ENCODE results near the gene TRPM3. TPM values are rescaled to one million over a fixed set of nuclear protein-coding genes. Genes with fewer than 3 reads are reported as not detected.
A peak's percentile ranks its signal among the peaks of the same experiment; 100 is the strongest.

Gene TRPM3
- total and polyA plus RNA-seq, 2 experiments from 2014 or later = 0.24 TPM; not detected in 1

DNA sequence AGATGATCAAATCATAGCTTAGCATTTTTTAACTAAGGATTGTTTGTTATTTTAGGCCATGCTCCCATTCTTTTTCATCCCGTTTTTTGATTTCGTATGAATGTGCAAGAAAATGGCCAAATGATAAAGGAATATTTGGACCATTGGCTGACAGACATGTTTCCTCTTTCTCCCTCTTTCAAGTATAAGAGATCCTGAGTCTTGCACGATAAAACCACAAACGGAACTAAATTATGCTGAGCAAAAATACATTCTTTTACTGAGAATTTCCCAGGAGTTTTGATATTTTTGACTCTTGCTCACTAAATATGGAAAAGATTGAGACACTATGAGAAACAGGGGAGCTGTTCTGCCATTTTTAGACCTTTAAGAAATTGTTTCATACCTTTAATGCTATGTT is 616.6 kb downstream of the TRPM3 start:
- no peaks in the 10 kb centered on the region for H3K9me3 ChIP-seq (ENCODE audit: low read depth)

DNA sequence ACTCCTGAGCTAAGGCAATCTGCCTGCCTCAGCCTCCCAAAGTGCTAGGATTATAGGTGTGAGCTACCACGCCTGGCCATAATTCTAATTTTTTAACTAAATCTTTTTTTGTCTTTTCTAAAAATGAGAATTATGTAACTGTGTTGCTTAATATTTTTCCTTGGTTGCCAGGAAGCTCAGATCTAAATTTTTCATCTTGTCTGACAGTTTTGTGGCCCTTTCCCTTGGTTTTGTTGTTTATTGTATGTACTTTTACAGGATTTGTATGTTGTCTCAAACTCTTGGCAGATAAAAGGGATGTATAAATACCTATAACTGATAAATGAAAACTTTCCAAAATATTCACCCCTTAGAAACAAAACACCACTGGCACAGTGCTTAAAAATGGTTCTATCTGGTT is 618.7 kb downstream of the TRPM3 start:
- H3K27ac ChIP-seq = no peak overlapping the region
- no peak overlapping the region for H3K4me3 ChIP-seq
- H3K4me1 ChIP-seq (ENCODE audit: low read depth) = no peaks in the 10 kb centered on the region

More for the DNA sequence above, 616.6 kb downstream of the TRPM3 start:
- Histone ChIP-seq H3K4me3 (no peak overlapping the region), H3K27me3 (no peaks in the 10 kb centered on the region), H3K27ac (no peak overlapping the region), H3K36me3 (no peaks in the 10 kb centered on the region), H3K4me1 (ENCODE audit: low read depth) (no peaks in the 10 kb centered on the region)
- TF ChIP-seq, protein P1, sequence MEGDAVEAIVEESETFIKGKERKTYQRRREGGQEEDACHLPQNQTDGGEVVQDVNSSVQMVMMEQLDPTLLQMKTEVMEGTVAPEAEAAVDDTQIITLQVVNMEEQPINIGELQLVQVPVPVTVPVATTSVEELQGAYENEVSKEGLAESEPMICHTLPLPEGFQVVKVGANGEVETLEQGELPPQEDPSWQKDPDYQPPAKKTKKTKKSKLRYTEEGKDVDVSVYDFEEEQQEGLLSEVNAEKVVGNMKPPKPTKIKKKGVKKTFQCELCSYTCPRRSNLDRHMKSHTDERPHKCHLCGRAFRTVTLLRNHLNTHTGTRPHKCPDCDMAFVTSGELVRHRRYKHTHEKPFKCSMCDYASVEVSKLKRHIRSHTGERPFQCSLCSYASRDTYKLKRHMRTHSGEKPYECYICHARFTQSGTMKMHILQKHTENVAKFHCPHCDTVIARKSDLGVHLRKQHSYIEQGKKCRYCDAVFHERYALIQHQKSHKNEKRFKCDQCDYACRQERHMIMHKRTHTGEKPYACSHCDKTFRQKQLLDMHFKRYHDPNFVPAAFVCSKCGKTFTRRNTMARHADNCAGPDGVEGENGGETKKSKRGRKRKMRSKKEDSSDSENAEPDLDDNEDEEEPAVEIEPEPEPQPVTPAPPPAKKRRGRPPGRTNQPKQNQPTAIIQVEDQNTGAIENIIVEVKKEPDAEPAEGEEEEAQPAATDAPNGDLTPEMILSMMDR (IDR thresholded peaks at IDR 0.05; ENCODE audit: low read depth, low read length) = no peak
- peak in 1 of 2 donors; percentile 73 for DNase-seq (ENCODE audit: low read depth in 1 of 2, low spot score in 1 of 2)

DNA sequence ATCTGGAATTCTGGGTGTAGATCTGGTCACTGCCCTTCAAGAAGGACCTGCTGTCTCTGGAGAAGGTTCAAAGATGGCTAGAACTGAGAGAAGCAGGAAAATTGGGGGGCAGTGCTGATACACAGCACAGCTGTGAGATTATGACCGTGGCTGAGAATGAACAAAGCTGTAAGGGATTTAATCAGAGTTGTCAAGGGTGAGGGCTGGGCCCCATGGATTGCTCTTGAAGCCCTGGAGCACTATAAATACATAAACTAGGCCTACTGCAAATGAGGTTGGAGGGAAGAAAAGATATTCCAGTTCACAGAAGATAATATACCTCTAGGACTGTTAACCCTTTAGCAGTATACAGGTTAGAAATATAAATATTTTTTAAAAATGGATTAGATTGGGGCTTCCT is 620.6 kb downstream of the TRPM3 start:
- Histone ChIP-seq H3K9me3 (ENCODE audit: low read depth) (no peaks in the 10 kb centered on the region), H3K36me3 (no peaks in the 10 kb centered on the region), H3K4me1 (ENCODE audit: low read depth) (no peaks in the 10 kb centered on the region), H3K4me3 (no peak overlapping the region), H3K27me3 (no peaks in the 10 kb centered on the region), H3K27ac (no peak overlapping the region)
- no peak for DNase-seq (ENCODE audit: low read depth in 1 of 2, low spot score in 1 of 2)
- TF ChIP-seq, protein P1 (IDR thresholded peaks at IDR 0.05; ENCODE audit: low read depth, low read length) = no peak

More for the DNA sequence above, 618.7 kb downstream of the TRPM3 start:
- Histone ChIP-seq H3K27me3 (no peaks in the 10 kb centered on the region), H3K9me3 (ENCODE audit: low read depth) (no peaks in the 10 kb centered on the region), H3K36me3 (no peaks in the 10 kb centered on the region)
- DNase-seq (ENCODE audit: low read depth in 1 of 2, low spot score in 1 of 2) = no peak
- TF ChIP-seq, protein P1 (IDR thresholded peaks at IDR 0.05; ENCODE audit: low read depth, low read length) = no peak

DNA sequence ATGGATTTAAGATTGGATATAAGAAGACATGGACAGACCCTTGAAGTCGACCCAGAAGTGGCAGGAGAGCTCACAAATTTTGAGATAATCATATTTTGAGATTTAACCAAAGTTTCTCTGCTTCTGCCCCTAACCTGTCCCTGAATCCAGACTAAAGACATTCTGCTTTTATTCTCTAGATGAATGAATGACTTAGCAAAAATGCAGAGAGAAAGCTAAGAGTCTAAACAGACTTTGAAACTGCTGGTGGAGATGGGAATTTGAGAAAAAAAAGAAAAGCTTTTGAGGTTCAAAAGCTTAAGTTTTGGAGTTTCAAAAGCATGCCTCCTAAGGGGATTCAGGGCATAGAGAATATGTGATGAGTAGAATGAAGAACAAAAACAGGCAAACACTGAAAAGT is 621.8 kb downstream of the TRPM3 start:
- no peaks in the 10 kb centered on the region for H3K4me1 ChIP-seq (ENCODE audit: low read depth)
- H3K27me3 ChIP-seq = no peaks in the 10 kb centered on the region
- TF ChIP-seq, protein P1 (IDR thresholded peaks at IDR 0.05; ENCODE audit: low read depth, low read length) = no peak
- DNase-seq (ENCODE audit: low read depth in 1 of 2, low spot score in 1 of 2) = no peak
- H3K9me3 ChIP-seq (ENCODE audit: low read depth) = no peaks in the 10 kb centered on the region
- H3K36me3 ChIP-seq = no peaks in the 10 kb centered on the region
- H3K4me3 ChIP-seq = no peak overlapping the region
- no peak overlapping the region for H3K27ac ChIP-seq

DNA sequence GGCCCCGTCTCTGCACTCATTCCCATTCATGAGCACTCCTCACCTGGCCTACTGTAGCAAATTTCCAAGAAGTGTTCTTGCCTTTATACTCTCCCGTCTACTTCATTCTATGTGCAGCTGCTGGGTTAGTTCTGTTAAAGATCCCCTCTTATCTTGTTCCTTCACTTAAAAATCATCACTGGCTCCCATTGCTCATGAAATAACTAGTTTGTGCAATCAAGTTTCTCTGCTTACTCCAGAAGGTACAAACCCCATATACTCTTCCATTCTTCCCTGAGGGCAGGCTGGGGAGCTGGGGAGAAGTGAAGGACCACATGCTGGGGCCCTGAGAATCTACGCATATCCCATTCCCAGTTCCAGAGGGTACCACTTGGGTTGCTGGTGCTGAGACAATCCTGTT is 622.6 kb downstream of the TRPM3 start:
- Histone ChIP-seq H3K36me3 (no peaks in the 10 kb centered on the region), H3K4me1 (ENCODE audit: low read depth) (no peaks in the 10 kb centered on the region), H3K9me3 (ENCODE audit: low read depth) (no peaks in the 10 kb centered on the region), H3K27ac (no peak overlapping the region), H3K4me3 (no peak overlapping the region), H3K27me3 (no peaks in the 10 kb centered on the region)
- DNase-seq (ENCODE audit: low read depth in 1 of 2, low spot score in 1 of 2) = peak in 1 of 2 donors; percentile 46
- TF ChIP-seq, protein P1 (IDR thresholded peaks at IDR 0.05; ENCODE audit: low read depth, low read length) = no peak

DNA sequence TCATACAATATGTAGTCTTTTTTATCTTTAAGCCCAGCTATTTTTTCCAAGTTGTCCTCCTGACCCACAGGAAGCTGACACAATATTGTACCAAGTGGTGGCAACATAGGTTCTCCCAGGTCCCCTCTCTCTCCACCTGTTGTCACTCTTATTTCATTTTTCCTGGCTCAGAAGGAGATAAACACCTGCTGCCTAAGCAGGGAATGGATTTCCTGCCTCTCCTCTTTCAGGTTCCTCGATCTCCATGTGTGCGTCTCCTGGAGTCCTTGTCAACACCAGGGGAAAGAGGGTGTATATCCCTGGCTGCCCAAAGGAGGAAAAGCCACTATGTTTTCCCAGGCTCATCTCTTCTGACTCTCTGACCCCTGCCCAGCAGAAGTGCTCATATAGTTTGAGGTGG is 625.2 kb downstream of the TRPM3 start:
- H3K4me1 ChIP-seq (ENCODE audit: low read depth) = no peaks in the 10 kb centered on the region
- no peak overlapping the region for H3K27ac ChIP-seq
- no peaks in the 10 kb centered on the region for H3K27me3 ChIP-seq
- H3K9me3 ChIP-seq (ENCODE audit: low read depth) = no peaks in the 10 kb centered on the region
- H3K4me3 ChIP-seq = no peak overlapping the region
- no peak for DNase-seq (ENCODE audit: low read depth in 1 of 2, low spot score in 1 of 2)
- no peaks in the 10 kb centered on the region for H3K36me3 ChIP-seq
- TF ChIP-seq, protein P1 (IDR thresholded peaks at IDR 0.05; ENCODE audit: low read depth, low read length) = no peak
